HepG2 (cell line): ENCODE data around the gene IFI27. TPM values are rescaled to one million over a fixed set of nuclear protein-coding genes. Genes with fewer than 3 reads are reported as not detected.
A peak's percentile ranks its signal among the peaks of the same experiment; 100 is the strongest.

Source experiments
- ATF7-NPFF ChIP-seq: sonication (generic); formaldehyde crosslinking; IDR thresholded peaks from 2 replicates; pipeline ENCODE4 v1.8.1; 2023; ENCODE audit warnings: mild to moderate bottlenecking, low read depth, missing genetic modification reagents, moderate library complexity
- KDM1A ChIP-seq: IDR thresholded peaks from 2 replicates; pipeline ENCODE4 v1.6.1; 2016; ENCODE audit warnings: missing compliant biosample characterization
- MXI1 ChIP-seq: IDR thresholded peaks from 3 replicates; pipeline ENCODE4 v1.6.1; 2012; ENCODE audit warnings: low read depth, low read length, inconsistent platforms, borderline replicate concordance
- PHF8 ChIP-seq: sonication (generic); formaldehyde crosslinking; IDR thresholded peaks from 2 replicates; pipeline ENCODE4 v1.5.0; 2020; ENCODE audit warnings: missing genetic modification reagents
- POLR2AphosphoS5 ChIP-seq: IDR thresholded peaks from 2 replicates; pipeline ENCODE4 v1.6.1; 2012; ENCODE audit warnings: low read depth, low read length
- PTBP1 ChIP-seq: fragments of 200-400 bp; formaldehyde crosslinking; IDR thresholded peaks from 2 replicates; pipeline ENCODE4 v1.6.1; 2018; ENCODE audit warnings: low read length, low read depth; ENCODE audit not compliant: poor library complexity, severe bottlenecking
- RAD21 ChIP-seq: fragments of 450-650 bp; formaldehyde crosslinking; IDR thresholded peaks from 2 replicates; pipeline ENCODE4 v1.5.0; 2020; ENCODE audit warnings: mild to moderate bottlenecking
- REL ChIP-seq: sonication (generic); formaldehyde crosslinking; conservative IDR thresholded peaks from 2 replicates; pipeline ENCODE4 v1.8.0; 2022; ENCODE audit warnings: mild to moderate bottlenecking, missing genetic modification reagents, moderate library complexity
- TFAP4 ChIP-seq: sonication (generic); IDR thresholded peaks from 2 replicates; pipeline ENCODE4 v1.6.1; 2016; ENCODE audit warnings: low read depth, borderline replicate concordance
- ZNF12 ChIP-seq: sonication (generic); formaldehyde crosslinking; IDR thresholded peaks from 2 replicates; pipeline ENCODE4 v1.5.0; 2020; ENCODE audit warnings: missing genetic modification reagents
- ZNF382 ChIP-seq: sonication (generic); formaldehyde crosslinking; IDR thresholded peaks from 2 replicates; pipeline ENCODE4 v1.5.0; 2020; ENCODE audit warnings: missing genetic modification reagents, mild to moderate bottlenecking, borderline replicate concordance
- ZNF574 ChIP-seq: sonication (generic); formaldehyde crosslinking; IDR thresholded peaks from 2 replicates; pipeline ENCODE4 v1.4.0; 2020; ENCODE audit warnings: missing genetic modification reagents
- ZNF589 ChIP-seq: sonication (generic); formaldehyde crosslinking; conservative IDR thresholded peaks from 2 replicates; pipeline ENCODE4 v1.8.0; 2022; ENCODE audit warnings: mild to moderate bottlenecking, moderate library complexity, missing genetic modification reagents
- ZNF724P ChIP-seq: sonication (generic); formaldehyde crosslinking; IDR thresholded peaks from 2 replicates; pipeline ENCODE4 v1.8.0; 2022; ENCODE audit warnings: missing genetic modification reagents, borderline replicate concordance
- ZNF775 ChIP-seq: sonication (generic); formaldehyde crosslinking; IDR thresholded peaks from 2 replicates; pipeline ENCODE4 v1.4.0; 2020; ENCODE audit warnings: missing genetic modification reagents, mild to moderate bottlenecking, moderate library complexity, borderline replicate concordance
- ZNF790 ChIP-seq: sonication (generic); formaldehyde crosslinking; IDR thresholded peaks from 2 replicates; pipeline ENCODE4 v1.8.0; 2022; ENCODE audit warnings: missing genetic modification reagents, mild to moderate bottlenecking, borderline replicate concordance
- polyA plus RNA-seq, 8 experiments: library from polyadenylated mRNA; depleted of rRNA in 3 of 8; stranded (reverse) in 7 of 8; unstranded in 1 of 8; fragments of >200 nt; fragmentation: Illumina TruSeq in 4 of 8; extraction: Trizol in 4 of 8; gene quantifications; 2 replicates each; pipeline versions ENCODE4 v1.2.1 to v1.2.3, GENCODE V29; 2011 to 2016; ENCODE audit warnings: low read depth in 4 of 8, missing spikeins in 1 of 8, mixed read lengths in 1 of 8; ENCODE audit not compliant: insufficient read depth in 1 of 8
- total RNA-seq, 5 experiments: library from RNA; depleted of rRNA; stranded (reverse); fragments of >200 nt; fragmentation: Illumina TruSeq; extraction: Trizol; gene quantifications; 2 replicates each; pipeline ENCODE4 v1.2.3, GENCODE V29; 2016; ENCODE audit warnings: low read depth in 1 of 5
- TF ChIP-seq, protein P1 (sequence below): sonication (generic); formaldehyde crosslinking; IDR thresholded peaks from 2 replicates; pipeline ENCODE4 v1.4.0; 2020; ENCODE audit warnings: missing genetic modification reagents; ENCODE audit errors: not compliant biosample characterization
- TF ChIP-seq, protein P2 (sequence below): sonication (generic); formaldehyde crosslinking; IDR thresholded peaks from 2 replicates; pipeline ENCODE4 v1.5.1; 2020; ENCODE audit warnings: mild to moderate bottlenecking, missing genetic modification reagents, borderline replicate concordance
- TF ChIP-seq, protein P3 (sequence below): sonication (generic); formaldehyde crosslinking; IDR thresholded peaks from 2 replicates; pipeline ENCODE4 v1.5.1; 2020; ENCODE audit warnings: mild to moderate bottlenecking, missing genetic modification reagents, moderate library complexity
- TF ChIP-seq, protein P4 (sequence below): sonication (generic); formaldehyde crosslinking; IDR thresholded peaks from 2 replicates; pipeline ENCODE4 v1.4.0; 2020; ENCODE audit warnings: mild to moderate bottlenecking, missing genetic modification reagents

Gene IFI27
- total and polyA plus RNA-seq, 2 of the 13 experiments (the other 11 are each of a cell fraction or from before 2014, with no cell fraction given) = 1.2 to 1.7 TPM

DNA sequence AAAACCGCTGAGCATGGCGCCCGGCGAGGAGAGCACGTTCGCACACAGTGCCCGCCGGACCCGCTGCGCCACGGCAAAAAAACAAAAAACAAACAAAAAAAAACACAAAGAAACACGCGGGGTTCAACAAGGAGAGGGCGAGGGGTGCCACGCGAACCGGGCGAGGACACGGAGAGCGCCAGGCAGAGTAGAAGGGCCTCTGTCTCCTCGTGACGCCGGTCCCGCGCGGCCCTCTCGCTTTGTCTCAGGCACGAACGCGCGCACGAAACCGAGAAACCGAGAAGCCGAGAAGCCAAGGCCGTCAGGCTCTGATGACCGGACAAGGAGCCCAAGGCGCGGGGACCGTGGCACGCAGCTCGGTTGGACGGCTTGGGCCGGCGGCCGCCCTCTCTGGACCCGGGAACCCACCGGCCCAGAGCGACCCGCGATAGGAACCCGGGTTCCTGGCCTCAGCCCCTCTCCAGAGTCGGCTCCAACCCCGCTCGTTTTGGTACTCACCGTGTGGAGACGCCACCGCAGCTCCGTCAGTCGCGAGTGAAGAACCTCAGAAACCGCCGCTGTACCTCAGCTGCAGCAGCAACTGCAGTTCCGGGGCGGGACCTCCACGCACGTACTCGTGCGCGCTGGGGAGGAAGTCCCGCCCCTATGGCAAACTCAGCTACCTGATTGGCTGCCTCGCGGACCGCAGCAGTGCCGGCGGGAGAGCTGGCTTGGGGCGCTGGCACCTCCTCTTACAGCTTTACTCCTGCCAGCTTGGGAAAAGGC lies 29.7 kb upstream of the IFI27 start, which contains the start of the genes DDX24 and IFI27L1 (continued):
- TF ChIP-seq ZNF574 (CRISPR knock-in tag) (peak; percentile 62), ZNF790 (CRISPR knock-in tag) (no peak), ATF7-NPFF (CRISPR knock-in tag) (peak; percentile 48; the same call in 1 of the 2 replicates), PTBP1 (no peak), ZNF775 (CRISPR knock-in tag) (no peak), RAD21 (no peak), PHF8 (CRISPR knock-in tag) (peak; percentile 90), ZNF12 (CRISPR knock-in tag) (no peak), MXI1 (peak; percentile 89; the same call in 2 of the 3 replicates), ZNF382 (CRISPR knock-in tag) (no peak), ZNF724P (CRISPR knock-in tag) (no peak), REL (CRISPR knock-in tag) (peak; percentile 67; the same call in 1 of the 2 replicates), KDM1A (CRISPR knock-in tag) (no peak), TFAP4 (peak; percentile 72; the same call in 1 of the 2 replicates), ZNF589 (CRISPR knock-in tag) (0 out of 2 replicates have a peak, but pooled peaks have one; percentile 48), POLR2AphosphoS5 (peak; percentile 92)
- TF ChIP-seq, protein P1, sequence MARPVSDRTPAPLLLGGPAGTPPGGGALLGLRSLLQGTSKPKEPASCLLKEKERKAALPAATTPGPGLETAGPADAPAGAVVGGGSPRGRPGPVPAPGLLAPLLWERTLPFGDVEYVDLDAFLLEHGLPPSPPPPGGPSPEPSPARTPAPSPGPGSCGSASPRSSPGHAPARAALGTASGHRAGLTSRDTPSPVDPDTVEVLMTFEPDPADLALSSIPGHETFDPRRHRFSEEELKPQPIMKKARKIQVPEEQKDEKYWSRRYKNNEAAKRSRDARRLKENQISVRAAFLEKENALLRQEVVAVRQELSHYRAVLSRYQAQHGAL (CRISPR knock-in tag) = no peak
- TF ChIP-seq, protein P2, sequence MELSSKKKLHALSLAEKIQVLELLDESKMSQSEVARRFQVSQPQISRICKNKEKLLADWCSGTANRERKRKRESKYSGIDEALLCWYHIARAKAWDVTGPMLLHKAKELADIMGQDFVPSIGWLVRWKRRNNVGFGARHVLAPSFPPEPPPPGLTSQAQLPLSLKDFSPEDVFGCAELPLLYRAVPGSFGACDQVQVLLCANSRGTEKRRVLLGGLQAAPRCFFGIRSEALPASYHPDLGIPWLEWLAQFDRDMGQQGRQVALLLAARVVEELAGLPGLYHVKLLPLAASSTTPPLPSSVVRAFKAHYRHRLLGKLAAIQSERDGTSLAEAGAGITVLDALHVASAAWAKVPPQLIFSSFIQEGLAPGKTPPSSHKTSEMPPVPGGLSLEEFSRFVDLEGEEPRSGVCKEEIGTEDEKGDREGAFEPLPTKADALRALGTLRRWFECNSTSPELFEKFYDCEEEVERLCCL = peak; percentile 86; the same call in 1 of the 2 replicates
- TF ChIP-seq, protein P3, sequence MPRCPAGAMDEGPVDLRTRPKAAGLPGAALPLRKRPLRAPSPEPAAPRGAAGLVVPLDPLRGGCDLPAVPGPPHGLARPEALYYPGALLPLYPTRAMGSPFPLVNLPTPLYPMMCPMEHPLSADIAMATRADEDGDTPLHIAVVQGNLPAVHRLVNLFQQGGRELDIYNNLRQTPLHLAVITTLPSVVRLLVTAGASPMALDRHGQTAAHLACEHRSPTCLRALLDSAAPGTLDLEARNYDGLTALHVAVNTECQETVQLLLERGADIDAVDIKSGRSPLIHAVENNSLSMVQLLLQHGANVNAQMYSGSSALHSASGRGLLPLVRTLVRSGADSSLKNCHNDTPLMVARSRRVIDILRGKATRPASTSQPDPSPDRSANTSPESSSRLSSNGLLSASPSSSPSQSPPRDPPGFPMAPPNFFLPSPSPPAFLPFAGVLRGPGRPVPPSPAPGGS (CRISPR knock-in tag) = peak; percentile 22; the same call in 1 of the 2 replicates
- TF ChIP-seq, protein P4, sequence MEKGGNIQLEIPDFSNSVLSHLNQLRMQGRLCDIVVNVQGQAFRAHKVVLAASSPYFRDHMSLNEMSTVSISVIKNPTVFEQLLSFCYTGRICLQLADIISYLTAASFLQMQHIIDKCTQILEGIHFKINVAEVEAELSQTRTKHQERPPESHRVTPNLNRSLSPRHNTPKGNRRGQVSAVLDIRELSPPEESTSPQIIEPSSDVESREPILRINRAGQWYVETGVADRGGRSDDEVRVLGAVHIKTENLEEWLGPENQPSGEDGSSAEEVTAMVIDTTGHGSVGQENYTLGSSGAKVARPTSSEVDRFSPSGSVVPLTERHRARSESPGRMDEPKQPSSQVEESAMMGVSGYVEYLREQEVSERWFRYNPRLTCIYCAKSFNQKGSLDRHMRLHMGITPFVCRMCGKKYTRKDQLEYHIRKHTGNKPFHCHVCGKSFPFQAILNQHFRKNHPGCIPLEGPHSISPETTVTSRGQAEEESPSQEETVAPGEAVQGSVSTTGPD = no peak
